AG08396 (cell line): ENCODE results near the gene EHBP1.
A peak's percentile ranks its signal among the peaks of the same experiment; 100 is the strongest.
"Not testable (repeated sequence)": the region's sequence is repeated elsewhere in the genome, so short reads cannot be mapped to it uniquely, and the experiment has no call there.

Experiments used
- DNase-seq: peaks from one replicate; pipeline ENCODE4 v3.0.0; 2012; ENCODE audit warnings: low spot score, mixed read lengths

The EHBP1 gene

DNA sequence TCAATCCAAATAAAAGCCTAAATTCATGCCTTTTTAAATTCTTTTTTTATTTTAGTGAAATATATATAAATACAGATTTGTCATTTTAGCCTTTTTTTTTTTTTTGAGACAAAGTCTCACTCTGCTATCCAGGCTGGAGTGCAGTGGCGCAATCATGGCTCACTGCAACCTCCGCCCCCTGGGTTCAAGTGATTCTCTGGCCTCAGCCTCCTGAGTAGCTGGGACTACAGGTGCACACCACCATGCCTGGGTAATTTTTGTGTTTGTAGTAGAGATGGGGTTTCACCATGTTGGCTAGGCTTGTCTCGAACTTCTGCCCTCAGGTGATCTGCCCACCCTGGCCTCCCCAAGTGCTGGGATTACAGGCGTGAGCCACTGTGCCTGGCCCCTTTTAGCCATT lies 368.9 kb downstream of the EHBP1 start:
- DNase-seq, result not testable (repeated sequence)

DNA sequence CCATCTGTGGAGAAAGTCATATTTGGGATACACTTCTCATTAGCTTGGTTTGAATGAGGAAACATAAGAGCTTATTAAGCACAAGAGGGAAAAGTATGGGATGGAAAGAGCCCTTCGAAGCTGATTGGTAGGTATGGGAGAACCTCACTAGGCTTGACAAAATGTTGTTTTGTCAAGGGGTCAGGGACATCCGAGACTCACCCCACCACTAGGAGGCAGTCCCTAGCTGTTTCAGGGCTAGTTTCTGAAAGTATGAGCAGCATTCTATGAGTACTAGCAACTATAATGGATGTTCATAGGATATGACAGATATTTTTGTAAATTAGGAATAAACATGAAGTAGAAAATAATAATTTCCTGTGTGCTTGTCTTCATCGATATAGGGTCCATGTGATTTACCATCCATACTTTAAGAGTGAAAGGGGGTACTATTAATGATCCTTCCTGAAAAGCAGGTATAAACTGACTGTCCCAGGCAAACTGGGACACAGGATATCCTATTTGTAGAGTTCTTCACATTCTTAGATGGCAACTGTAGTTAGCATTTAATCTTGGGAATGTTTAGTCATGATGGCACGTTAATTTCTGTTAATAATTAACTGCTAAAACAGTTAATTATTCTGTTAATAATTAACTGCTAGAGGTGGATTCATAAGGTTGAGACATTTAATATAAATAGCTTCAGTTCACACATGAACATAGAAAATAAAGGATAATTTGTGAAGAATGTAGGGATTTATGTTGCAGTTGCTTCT lies 373.5 kb downstream of the EHBP1 start:
- peak; percentile 9 for DNase-seq

DNA sequence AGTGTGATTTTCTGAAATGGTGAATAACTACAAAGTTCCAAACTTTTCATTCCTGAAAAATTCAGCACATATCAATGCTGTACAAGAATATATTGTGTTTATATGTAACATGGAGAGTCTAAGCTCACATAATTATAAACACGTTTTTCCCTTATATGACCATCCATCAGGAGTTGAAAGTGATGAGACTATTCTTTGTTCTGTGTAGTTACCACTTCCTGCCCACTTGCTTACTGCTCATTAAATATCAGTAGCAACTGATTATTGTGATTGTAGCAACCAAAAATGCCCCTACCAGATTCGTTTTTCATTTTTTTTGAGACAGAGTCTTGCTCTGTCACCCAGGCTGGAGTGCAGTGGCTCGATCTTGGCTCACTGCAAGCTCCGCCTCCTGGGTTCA lies 375.9 kb downstream of the EHBP1 start:
- no peak for DNase-seq

DNA sequence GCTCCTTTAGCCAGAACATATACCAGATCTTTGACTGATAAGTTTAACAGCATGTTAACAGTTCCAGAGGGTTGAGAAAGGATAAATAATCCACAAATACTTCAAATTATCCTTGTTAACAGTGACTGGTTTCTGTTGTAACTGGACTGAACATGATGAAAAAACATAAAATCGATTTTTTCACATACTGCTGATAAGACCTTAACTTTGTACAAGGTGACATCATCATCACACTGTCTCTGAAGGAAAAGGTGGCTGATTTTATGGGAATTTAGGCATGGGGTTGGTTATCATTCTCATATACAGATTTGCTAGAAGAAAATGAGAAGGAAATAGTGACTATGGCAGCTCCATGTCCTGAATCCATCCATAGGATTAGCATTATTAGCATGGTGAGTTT lies 381.2 kb downstream of the EHBP1 start:
- DNase-seq, result no peak

DNA sequence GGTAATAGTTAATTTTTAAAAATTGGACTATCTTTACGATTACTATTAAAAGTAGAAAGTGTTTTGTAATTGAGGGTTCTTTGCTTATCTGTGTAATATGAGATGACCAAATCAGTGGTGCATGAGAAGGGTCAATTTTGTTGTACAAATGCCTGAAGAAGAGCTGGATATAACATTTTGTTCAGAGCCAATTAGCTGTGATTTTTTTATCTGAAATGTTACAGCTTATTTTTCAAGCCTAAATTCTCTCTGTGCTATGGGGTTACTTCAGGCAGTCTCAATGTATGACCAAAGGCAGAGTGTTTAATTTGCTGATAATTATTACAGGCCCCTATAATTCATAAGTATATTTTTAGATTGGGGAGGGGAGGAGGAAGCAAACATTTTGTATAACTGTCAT lies 386.9 kb downstream of the EHBP1 start:
- DNase-seq, result no peak

DNA sequence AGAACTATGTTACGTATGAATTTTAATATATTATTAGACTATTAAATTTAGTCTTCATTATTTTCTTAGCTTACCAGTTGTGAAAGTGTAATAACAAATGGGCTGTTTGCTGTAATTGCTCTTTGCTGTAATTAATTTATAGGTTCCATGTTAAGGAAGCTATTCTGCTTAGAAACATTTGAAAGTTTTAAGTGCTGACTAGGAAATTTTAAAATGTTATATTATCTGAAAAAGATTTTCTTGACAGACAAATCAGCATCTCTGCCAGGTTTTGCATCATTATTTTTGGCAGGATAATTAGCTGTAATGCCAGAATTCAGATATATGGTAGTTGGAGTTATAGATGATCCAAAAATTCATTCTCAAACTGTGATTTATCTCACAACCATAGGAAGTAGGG lies 387.3 kb downstream of the EHBP1 start:
- DNase-seq, result no peak

DNA sequence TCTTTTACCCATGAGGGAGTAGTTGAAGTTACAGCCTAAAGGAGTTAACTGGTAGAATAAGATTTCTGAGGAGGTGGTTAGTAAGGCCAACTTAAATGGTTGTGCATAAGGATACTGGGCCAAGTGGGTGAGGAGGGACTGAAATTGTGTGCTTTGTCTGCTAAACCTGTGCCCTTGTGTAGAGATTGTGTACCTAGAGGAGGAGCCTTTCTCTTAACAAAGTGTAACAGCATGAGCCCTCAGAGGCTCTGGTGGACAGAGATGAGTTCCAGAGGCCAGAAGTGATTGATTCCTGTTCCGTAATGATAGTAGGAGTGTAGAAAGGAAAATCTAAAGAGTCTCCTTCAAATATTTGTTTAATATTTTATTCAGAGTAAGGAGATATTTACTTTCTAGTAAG lies 388.0 kb downstream of the EHBP1 start:
- DNase-seq, result no peak
